ENCODE measurements around the gene TALDO1. TPM values are rescaled to one million over a fixed set of nuclear protein-coding genes. Genes with fewer than 3 reads are reported as not detected.

TALDO1 gene
- total and polyA plus RNA-seq, 2 experiments from 2014 or later: 353 to 402 TPM

DNA sequence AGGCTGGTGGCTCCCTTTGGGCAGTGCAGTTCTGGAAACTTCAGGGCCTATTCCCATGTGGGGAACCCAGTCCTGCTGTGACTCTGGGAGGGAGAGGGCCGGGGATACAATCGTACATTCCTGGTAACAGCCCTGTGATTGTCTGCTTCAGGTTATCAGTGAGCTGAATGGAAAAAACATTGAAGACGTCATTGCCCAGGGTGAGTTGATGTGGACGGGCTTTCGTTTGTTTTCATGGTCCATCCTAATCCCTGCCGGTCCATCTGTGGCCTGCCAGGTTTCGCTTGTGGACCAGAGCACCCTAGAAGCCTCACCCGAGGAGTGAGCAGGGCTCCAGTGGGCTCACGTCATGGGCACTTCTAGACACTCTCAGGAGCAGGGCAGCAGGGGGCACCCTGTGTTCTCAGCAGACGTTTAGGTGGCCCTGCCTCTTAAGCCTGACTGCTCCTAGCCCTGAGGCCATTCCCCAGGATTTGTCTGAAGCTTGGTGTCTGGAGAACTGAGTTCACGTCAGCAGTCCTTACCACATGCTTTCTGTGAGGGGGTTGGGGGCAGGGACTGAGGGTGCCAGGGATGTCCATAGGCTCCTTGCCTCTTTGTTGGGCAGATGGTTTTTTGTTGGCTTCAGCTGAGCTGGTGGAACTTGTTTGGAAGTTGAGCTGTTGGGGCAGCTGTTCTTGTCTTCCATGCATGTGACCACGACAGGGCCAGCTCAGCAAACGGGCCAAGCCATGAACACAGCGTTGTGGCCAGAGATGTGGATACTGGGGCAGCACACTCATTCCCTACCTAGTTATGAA is 64.4 kb downstream of the TALDO1 start:
- H3K27ac ChIP-seq (ENCODE audit: low read depth): peak overlapping the region; percentile 86
- Mint-ChIP-seq H3K9me3 (peaks cover 5% of the 10 kb centered on the region; the same call in 1 of the 3 replicates), H3K27ac (peak overlapping the region; percentile 93), H3K27me3 (ENCODE audit: insufficient read depth, low read depth, poor library complexity) (peaks cover 39% of the 10 kb centered on the region), H3K4me1 (peaks cover 21% of the 10 kb centered on the region), H3K4me3 (peak overlapping the region; percentile 94), H3K36me3 (ENCODE audit: low read depth) (peaks cover 46% of the 10 kb centered on the region)
- H3K4me1 ChIP-seq (ENCODE audit: insufficient read depth): peaks cover 13% of the 10 kb centered on the region
- no peak overlapping the region for H2AFZ ChIP-seq
- peaks cover 54% of the 10 kb centered on the region for H3F3A ChIP-seq (replicated peaks; ENCODE audit: low read depth)
- peak overlapping the region; percentile 98 for H3K4me3 ChIP-seq
- no peaks in the 10 kb centered on the region for H3K9me2 ChIP-seq (ENCODE audit: insufficient read depth)
- peak overlapping the region; percentile 99 for H3K4me2 ChIP-seq
- H3K27me3 ChIP-seq (ENCODE audit: insufficient read depth): no peaks in the 10 kb centered on the region
- ATAC-seq: no peak
- H3K36me3 ChIP-seq (ENCODE audit: insufficient read depth): peaks cover 22% of the 10 kb centered on the region
- TF ChIP-seq EZH2 (IDR thresholded peaks at IDR 0.05; ENCODE audit: low read depth, unreplicated experiment) (no peak), POLR2AphosphoS5 (IDR thresholded peaks at IDR 0.05; ENCODE audit: low read depth) (no peak; the same call in 1 of the 2 replicates)
- TF ChIP-seq, protein P1, sequence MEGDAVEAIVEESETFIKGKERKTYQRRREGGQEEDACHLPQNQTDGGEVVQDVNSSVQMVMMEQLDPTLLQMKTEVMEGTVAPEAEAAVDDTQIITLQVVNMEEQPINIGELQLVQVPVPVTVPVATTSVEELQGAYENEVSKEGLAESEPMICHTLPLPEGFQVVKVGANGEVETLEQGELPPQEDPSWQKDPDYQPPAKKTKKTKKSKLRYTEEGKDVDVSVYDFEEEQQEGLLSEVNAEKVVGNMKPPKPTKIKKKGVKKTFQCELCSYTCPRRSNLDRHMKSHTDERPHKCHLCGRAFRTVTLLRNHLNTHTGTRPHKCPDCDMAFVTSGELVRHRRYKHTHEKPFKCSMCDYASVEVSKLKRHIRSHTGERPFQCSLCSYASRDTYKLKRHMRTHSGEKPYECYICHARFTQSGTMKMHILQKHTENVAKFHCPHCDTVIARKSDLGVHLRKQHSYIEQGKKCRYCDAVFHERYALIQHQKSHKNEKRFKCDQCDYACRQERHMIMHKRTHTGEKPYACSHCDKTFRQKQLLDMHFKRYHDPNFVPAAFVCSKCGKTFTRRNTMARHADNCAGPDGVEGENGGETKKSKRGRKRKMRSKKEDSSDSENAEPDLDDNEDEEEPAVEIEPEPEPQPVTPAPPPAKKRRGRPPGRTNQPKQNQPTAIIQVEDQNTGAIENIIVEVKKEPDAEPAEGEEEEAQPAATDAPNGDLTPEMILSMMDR (conservative IDR thresholded peaks at IDR 0.05; ENCODE audit: low read depth in 2 of 2): peak in 1 of 2 experiments; percentile 20; a peak in 2 of 4 replicates
- peaks cover 20% of the 10 kb centered on the region for H4K20me1 ChIP-seq (replicated peaks; ENCODE audit: insufficient read depth)
- no peak for DNase-seq (ENCODE audit: low spot score)
- H3K79me2 ChIP-seq (replicated peaks; ENCODE audit: insufficient read depth): peaks cover 38% of the 10 kb centered on the region

DNA sequence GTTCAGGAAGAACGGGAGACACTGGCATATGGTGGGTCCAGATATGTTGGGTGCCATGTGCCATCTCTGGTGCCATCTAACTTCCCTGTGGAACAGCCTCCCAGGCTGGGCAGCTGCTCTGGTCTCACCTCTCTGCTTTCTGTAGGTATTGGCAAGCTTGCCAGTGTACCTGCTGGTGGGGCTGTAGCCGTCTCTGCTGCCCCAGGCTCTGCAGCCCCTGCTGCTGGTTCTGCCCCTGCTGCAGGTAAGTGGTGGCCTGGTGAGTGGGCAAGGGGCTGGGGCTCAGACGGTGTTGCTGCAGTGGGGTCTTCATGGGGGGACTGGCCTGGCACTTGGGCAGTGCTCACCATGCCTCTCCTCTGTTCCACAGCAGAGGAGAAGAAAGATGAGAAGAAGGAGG is 65.1 kb downstream of the TALDO1 start:
- H3K4me3 Mint-ChIP-seq: peak overlapping the region; percentile 94
- TF ChIP-seq, protein P2, sequence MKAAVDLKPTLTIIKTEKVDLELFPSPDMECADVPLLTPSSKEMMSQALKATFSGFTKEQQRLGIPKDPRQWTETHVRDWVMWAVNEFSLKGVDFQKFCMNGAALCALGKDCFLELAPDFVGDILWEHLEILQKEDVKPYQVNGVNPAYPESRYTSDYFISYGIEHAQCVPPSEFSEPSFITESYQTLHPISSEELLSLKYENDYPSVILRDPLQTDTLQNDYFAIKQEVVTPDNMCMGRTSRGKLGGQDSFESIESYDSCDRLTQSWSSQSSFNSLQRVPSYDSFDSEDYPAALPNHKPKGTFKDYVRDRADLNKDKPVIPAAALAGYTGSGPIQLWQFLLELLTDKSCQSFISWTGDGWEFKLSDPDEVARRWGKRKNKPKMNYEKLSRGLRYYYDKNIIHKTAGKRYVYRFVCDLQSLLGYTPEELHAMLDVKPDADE (IDR thresholded peaks at IDR 0.05): no peak
- TF ChIP-seq POLR2AphosphoS5 (IDR thresholded peaks at IDR 0.05; ENCODE audit: low read depth): no peak
- TF ChIP-seq STAT1 (IDR thresholded peaks at IDR 0.05; ENCODE audit: unreplicated experiment): no peak
- no peak for TF ChIP-seq ZNF114 (CRISPR knock-in tag; IDR thresholded peaks at IDR 0.05)
- no peak for TF ChIP-seq JUNB (IDR thresholded peaks at IDR 0.05; ENCODE audit: unreplicated experiment)
- TF ChIP-seq, protein P3, sequence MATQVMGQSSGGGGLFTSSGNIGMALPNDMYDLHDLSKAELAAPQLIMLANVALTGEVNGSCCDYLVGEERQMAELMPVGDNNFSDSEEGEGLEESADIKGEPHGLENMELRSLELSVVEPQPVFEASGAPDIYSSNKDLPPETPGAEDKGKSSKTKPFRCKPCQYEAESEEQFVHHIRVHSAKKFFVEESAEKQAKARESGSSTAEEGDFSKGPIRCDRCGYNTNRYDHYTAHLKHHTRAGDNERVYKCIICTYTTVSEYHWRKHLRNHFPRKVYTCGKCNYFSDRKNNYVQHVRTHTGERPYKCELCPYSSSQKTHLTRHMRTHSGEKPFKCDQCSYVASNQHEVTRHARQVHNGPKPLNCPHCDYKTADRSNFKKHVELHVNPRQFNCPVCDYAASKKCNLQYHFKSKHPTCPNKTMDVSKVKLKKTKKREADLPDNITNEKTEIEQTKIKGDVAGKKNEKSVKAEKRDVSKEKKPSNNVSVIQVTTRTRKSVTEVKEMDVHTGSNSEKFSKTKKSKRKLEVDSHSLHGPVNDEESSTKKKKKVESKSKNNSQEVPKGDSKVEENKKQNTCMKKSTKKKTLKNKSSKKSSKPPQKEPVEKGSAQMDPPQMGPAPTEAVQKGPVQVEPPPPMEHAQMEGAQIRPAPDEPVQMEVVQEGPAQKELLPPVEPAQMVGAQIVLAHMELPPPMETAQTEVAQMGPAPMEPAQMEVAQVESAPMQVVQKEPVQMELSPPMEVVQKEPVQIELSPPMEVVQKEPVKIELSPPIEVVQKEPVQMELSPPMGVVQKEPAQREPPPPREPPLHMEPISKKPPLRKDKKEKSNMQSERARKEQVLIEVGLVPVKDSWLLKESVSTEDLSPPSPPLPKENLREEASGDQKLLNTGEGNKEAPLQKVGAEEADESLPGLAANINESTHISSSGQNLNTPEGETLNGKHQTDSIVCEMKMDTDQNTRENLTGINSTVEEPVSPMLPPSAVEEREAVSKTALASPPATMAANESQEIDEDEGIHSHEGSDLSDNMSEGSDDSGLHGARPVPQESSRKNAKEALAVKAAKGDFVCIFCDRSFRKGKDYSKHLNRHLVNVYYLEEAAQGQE (IDR thresholded peaks at IDR 0.05; ENCODE audit: unreplicated experiment): no peak
- no peak for TF ChIP-seq EZH2 (IDR thresholded peaks at IDR 0.05; ENCODE audit: low read depth, unreplicated experiment)
- TF ChIP-seq, protein P1 (conservative IDR thresholded peaks at IDR 0.05; ENCODE audit: low read depth in 2 of 2): no peak
- no peak for TF ChIP-seq NANOG (IDR thresholded peaks at IDR 0.05; ENCODE audit: borderline replicate concordance)
- no peak for TF ChIP-seq EZH2phosphoT487 (IDR thresholded peaks at IDR 0.05; ENCODE audit: unreplicated experiment)

More for the DNA sequence above, 65.1 kb downstream of the TALDO1 start:
- Histone ChIP-seq H3K27ac (ENCODE audit: low read depth) (peak overlapping the region; percentile 94; the same call in 1 of the 2 replicates), H3K27me3 (ENCODE audit: insufficient read depth) (no peaks in the 10 kb centered on the region), H3K4me1 (ENCODE audit: insufficient read depth) (peaks cover 13% of the 10 kb centered on the region), H3F3A (replicated peaks; ENCODE audit: low read depth) (peaks cover 50% of the 10 kb centered on the region), H2AFZ (no peak overlapping the region), H4K20me1 (replicated peaks; ENCODE audit: insufficient read depth) (peaks cover 20% of the 10 kb centered on the region), H3K4me3 (no peak overlapping the region), H3K9me2 (ENCODE audit: insufficient read depth) (no peaks in the 10 kb centered on the region), H3K36me3 (ENCODE audit: insufficient read depth) (peaks cover 22% of the 10 kb centered on the region), H3K79me2 (replicated peaks; ENCODE audit: insufficient read depth) (peaks cover 37% of the 10 kb centered on the region), H3K4me2 (no peak overlapping the region)
- H3K36me3 Mint-ChIP-seq (ENCODE audit: low read depth): peaks cover 46% of the 10 kb centered on the region
- H3K9me3 Mint-ChIP-seq: peaks cover 5% of the 10 kb centered on the region; the same call in 1 of the 3 replicates
- 0 out of 2 replicates have a peak overlapping the region, but pooled peaks have one; percentile 36 for H3K27ac Mint-ChIP-seq
- H3K4me1 Mint-ChIP-seq: peaks cover 21% of the 10 kb centered on the region
- DNase-seq (ENCODE audit: low spot score): no peak
- no peak for ATAC-seq
- H3K27me3 Mint-ChIP-seq (ENCODE audit: insufficient read depth, low read depth, poor library complexity): peaks cover 39% of the 10 kb centered on the region
